SW480 (cell line): Measurements from ENCODE around the gene SLC17A7.

Experiments
- DNase-seq: peaks from one replicate; pipeline ENCODE4 v3.0.0-alpha.2; 2016; ENCODE audit warnings: low spot score

SLC17A7 gene

GRCh38 chr19:49427855-49428546, 13.3 kb downstream of the SLC17A7 start:
- peak; percentile 66 for DNase-seq

- DNase-seq: no peak
Observed at GRCh38 chr19:49427339-49427738, 14.0 kb downstream of the SLC17A7 start.

- DNase-seq: peak; percentile 65
Observed at GRCh38 chr19:49425922-49426592, 15.3 kb downstream of the SLC17A7 start.

DNA sequence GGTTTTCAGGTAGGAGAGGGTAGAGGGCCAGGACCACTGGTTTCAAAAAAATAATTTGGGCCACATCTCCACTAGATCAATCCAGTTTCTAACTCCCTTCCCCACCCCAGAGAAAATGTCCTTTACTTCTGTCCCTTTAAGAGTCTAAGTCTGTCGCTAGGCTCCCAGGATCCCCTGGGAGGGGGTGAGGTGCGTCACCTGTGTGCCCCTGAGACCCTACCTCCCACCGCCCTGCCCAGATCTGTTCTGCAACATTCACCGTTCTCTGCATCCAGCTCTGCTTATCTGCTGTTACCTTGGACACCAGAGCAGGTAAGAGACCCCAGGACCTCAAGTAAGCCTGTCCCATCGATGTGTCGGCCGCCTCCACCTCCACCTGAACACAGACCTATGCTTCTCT, 16.1 kb downstream of the SLC17A7 start, which contains the start of gene GFY:
GFY (plus strand) TSS at position 211 of the 400 bp plus-strand sequence. CDS start 1,043 bp downstream, outside the sequence.
- no peak for DNase-seq

DNA sequence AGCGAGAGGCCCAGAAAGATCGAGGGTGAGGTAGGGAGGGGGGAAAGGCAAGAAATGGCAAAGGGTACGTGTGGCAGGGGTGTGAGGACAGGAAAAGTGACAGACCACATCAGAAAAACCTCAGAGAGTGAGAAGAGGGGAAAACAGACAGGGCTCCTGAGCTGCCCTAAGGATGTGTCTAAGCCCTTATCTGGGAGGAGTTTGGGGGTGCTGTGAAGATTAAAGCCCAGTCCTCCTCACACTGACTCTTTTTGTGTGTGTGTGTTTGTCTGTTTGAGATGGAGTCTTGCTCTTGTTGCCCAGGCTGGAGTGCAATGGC, 17.4 kb downstream of the SLC17A7 start:
- no peak for DNase-seq

- no peak for DNase-seq
Observed at GRCh38 chr19:49423071-49423984, 18.0 kb downstream of the SLC17A7 start, which contains the start of gene PTH2. Gene PTH2 (minus strand): TSS chr19:49423441. CDS start chr19:49423339, 102 bp downstream.

GRCh38 chr19:49422407-49423070, 18.8 kb downstream of the SLC17A7 start:
- DNase-seq: peak; percentile 45

GRCh38 chr19:49421878-49422202, 19.5 kb downstream of the SLC17A7 start:
- DNase-seq: no peak

GRCh38 chr19:49421039-49421877, 20.1 kb downstream of the SLC17A7 start:
- peak; percentile 69 for DNase-seq

GRCh38 chr19:49420227-49420626, 21.1 kb downstream of the SLC17A7 start:
- no peak for DNase-seq

DNA sequence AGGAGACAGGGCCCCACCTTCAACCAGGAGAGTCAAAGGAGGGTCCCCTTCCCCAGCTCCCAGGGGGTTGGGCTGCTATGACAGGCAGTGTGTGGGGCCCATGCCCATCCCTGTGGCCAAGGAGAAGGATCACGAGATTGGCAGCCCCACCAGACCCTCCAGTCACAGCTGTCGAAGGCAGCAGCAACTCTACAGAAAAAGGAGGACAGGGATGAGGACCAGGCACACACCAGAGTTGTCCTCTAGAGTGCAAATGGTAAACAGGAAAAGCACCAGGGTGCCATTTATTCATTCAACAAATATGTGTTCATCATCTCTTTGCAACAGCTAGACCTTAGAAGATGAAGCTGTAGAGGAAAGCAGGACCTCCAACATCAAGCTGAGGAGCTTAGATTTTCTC, 22.2 kb downstream of the SLC17A7 start:
- no peak for DNase-seq

DNA sequence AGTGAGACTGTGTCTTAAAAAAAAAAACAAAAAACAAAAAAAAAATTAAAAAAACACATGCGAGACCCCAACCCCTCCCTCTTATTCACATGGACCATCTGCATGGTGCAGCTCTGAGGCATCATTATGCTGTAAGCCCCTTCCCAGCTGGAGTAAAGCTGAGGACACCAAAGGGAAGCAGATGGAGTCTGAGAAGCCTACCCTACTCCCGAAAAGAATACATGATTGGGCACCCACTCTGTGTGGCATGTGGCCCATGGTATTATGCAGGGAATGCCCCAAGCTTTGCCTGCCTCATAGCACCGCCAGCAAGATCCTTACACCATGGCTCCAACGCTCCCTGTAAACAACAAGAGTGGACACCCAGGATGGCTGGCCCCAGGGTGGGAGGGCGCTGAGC, 22.8 kb downstream of the SLC17A7 start:
- DNase-seq: no peak

DNA sequence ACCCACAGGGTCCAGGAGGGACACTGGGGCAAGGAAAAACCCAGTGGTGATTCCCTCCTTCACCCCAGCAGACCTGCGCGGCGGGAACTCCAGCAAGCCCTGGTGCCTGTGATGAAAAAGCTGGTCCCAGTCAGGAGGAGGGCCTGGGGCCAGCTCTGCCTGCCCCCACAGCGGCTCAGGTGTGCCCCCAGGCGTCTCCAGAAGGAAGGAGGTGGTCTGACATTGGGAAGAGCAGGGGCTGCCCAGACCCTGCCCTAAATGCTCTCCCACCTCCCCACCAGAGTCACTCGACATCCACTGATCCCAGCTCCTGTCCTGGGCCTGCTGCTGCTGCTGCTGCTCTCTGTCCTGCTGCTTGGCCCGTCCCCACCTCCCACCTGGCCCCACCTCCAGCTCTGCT, 24.2 kb downstream of the SLC17A7 start:
- no peak for DNase-seq

GRCh38 chr19:49415810-49416200, 25.5 kb downstream of the SLC17A7 start:
- DNase-seq: no peak

DNA sequence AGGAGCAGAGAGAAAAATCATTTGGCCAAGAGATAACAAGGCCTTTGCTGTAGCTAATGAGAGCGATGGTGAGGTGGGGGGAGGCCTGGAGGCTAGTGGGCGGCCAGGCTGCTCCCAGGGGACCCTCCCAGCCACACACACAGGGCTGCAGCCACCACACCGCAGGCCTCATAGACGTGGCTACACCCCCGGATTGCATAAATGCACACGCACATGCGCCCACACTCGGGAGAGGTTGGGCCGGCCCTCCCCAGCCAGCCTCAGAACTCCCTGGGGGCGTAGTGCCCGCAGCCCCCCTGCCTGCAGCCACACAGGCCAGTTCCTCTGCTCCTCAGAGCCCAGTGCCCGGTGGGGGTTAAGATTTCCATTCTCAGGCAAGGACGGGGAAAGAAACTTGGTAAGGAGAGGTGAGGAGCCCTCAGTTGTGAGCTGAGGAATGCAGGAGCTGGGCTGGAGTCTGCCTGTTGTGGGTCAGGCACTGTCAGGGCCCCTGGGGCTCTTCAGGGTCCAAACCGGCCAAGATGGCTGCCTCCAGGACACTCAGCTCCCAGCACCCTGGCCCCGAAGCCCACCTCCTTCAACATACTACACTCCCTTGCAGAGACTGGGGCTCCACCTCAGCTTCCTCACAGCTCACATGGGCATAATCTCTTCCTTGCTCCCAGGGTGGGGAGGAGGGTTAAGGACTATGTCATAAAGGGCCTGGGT, 26.1 kb downstream of the SLC17A7 start:
- DNase-seq: no peak

DNA sequence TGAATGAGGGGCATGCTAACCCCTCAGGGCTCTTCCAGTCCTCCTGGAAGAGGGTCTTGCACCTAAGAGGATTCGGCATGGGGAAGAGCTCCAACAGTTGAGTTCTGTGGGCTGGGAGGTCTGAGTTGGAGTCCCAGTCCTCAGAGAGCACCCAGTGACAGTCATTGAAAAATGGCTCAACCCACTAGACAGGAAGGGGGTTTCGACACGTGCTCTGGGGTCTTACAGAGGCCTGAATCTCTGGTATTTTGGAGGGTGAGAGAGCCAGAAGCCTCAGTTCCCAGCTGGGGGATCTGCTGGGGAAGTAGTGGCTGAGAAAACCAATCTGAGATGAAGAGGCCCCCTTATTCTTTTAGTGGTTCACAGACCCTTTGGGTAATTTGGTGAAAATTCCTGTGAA, 27.1 kb downstream of the SLC17A7 start:
- DNase-seq: no peak

- no peak for DNase-seq
Observed at GRCh38 chr19:49413348-49413747, 28.0 kb downstream of the SLC17A7 start.

DNA sequence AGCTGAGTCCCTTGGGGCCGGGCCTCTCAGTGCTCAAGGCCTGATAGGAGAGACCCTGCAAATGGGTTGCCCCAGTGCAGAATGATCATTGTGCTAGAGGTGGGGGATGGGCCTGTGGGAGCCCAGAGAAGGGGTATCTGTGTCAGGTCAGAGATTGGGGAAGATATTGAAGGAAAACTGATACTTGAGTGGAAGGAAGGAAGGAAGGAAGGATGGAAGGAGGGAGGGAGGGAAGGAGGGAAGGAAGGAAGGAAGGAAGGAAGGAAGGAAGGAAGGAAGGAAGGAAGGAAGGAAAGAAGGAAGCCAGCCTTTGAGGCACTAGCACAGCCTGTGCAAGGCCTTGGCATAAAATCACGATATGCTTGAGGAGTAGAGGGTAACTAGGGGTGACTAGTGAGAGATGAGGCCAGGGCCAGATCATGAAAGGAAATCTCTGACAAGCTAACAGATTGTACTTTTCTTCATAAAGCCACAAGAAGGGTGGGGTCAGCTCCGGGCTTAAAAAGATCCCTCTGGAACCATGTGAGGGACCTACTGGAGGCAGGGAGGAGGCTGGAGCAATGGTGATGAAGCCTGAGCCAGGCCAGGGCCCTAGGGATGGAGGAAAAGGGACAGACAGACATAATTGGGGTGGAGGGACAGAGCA, 29.5 kb downstream of the SLC17A7 start:
- no peak for DNase-seq

DNA sequence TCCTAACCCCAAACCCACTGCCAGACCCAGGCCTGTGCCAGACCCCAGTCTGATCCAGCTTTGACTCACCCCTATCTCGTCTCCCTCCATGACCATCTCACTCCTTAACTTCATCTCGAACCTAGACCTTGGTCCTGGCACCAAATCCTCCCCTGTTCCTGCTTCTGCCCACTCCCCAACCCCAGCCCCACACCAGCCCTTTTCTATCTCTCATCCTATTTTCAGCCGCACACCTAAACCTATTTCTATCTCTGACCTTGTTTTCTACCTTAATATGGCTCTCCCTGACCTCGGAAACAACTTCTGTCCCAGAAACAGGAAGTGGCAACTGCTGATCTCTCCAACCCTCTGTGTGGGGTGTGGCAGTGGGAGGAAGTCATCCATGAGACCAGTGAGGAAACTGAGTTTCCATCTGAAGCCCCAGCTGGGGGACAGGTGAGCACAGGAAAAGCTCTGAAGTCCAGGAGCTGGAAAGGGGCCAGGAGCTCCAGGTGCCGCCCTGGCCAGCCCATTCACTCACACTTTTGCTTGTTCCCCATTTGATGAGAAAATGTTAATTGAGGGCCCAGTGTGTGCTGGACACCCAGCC, 31.8 kb downstream of the SLC17A7 start:
- no peak for DNase-seq
